Neural progenitor cell (in vitro differentiated cells): ENCODE results near the gene SPDYE6.

Source experiments
- EZH2 ChIP-seq: fragments of 200-600 bp; sonication (generic); IDR thresholded peaks from 2 replicates; pipeline ENCODE4 v1.6.1; 2017; ENCODE audit warnings: antibody characterized with exemption, mild to moderate bottlenecking, moderate library complexity
- TF ChIP-seq, protein P1 (sequence below): fragments of 200-600 bp; sonication (generic); IDR thresholded peaks from 2 replicates; pipeline ENCODE4 v1.5.1; 2017; ENCODE audit warnings: antibody characterized with exemption, mild to moderate bottlenecking

DNA sequence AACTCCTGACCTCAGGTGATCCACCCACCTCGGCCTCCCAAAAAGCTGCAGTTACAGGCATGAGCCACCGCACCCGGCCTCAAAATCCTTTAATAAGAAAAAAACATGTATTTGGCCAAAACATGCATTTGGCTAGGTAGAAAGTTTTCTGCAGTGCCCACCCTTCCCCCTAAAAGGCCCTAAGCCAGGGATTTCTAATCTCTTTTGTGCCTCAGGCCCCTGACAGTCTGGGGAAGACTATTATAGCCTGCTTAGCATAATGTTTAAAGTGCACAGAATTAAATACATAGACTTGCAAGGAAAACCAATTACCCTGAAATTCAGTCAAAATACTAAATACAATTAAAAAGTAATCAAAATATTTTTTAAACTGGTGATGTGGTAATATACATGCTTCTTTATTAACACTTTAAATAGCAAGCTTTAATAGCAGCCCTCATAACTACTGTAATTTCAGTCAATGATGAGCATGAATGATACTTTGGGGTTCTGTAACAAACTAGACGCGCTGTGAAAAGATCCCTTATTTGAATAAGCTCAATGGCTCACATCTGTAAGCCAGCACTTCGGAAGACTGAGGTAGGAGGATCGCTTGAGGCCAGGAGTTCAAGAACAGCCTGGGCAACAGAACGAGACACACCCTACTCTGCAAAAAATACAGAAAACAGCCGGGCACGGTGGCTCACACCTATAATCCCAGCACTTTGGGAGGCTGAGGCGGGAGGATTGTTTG, 29.9 kb downstream of the SPDYE6 start:
- no peak for TF ChIP-seq EZH2
- TF ChIP-seq, protein P1, sequence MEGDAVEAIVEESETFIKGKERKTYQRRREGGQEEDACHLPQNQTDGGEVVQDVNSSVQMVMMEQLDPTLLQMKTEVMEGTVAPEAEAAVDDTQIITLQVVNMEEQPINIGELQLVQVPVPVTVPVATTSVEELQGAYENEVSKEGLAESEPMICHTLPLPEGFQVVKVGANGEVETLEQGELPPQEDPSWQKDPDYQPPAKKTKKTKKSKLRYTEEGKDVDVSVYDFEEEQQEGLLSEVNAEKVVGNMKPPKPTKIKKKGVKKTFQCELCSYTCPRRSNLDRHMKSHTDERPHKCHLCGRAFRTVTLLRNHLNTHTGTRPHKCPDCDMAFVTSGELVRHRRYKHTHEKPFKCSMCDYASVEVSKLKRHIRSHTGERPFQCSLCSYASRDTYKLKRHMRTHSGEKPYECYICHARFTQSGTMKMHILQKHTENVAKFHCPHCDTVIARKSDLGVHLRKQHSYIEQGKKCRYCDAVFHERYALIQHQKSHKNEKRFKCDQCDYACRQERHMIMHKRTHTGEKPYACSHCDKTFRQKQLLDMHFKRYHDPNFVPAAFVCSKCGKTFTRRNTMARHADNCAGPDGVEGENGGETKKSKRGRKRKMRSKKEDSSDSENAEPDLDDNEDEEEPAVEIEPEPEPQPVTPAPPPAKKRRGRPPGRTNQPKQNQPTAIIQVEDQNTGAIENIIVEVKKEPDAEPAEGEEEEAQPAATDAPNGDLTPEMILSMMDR, result no peak
